GF-D8 (cell line): ENCODE data around the gene CFAP92.
"Not testable (repeated sequence)": the region's sequence is repeated elsewhere in the genome, so short reads cannot be mapped to it uniquely, and the experiment has no call there.

ENCODE experiments used
- DNase-seq: peaks from one replicate; lab custom pipeline; 2025; lab: John Stamatoyannopoulos, UW

Gene CFAP92

DNA sequence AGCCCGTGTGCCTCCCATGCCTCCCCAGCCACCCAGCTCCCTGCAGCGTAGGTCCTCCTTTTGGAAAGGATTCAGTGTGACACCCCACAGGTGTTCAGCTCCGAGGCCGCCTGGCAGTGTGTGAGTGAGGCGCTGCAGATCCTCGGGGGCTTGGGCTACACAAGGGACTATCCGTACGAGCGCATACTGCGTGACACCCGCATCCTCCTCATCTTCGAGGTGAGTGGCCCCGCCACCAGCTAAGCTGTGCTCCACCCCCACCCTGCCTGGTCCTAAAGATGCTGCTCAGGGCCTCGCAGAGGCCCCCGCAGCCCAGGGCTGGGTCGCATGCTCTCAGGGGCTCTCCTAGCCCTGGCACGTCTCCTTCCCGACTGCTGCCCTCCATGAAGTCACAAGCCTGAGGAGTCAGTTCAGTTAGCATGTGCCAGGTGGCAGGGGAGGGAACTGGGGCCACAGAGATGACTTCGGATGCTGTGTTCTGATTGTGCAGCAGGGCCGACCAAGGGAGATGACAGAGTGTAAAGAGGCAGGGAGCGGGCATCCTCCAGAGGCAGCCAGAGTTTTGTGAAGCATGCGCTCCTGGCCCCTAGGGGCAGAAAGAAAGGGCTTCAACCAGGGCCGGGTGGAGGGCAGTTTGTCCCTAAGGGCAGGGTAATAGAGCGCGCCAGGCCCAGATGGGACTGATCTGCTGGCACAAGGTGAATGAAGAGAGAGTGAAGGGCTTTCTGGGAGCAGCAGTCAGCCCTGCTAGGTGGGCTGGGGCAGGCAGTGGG is 87.7 kb downstream of the CFAP92 start:
- DNase-seq, result no peak

DNA sequence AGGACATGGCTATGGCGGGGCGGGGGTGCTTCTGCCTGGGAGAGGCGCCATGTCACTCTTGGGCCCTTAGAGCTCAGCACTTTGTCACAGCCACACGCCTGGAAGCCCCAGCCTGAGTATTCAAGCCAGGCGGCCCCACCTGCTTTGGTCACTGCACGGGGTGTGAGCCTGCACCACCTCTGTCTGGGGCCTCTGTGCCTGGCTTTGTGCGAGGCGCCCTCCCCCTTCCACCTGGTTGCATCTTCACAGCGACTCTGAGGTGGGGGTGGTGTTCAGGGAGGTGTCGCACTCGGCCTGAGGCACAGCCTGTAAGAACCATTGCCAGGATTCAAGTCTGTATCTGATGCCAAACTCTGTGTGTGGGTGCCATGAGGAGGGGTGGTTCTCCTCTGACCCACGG is 90.4 kb downstream of the CFAP92 start:
- no peak for DNase-seq

DNA sequence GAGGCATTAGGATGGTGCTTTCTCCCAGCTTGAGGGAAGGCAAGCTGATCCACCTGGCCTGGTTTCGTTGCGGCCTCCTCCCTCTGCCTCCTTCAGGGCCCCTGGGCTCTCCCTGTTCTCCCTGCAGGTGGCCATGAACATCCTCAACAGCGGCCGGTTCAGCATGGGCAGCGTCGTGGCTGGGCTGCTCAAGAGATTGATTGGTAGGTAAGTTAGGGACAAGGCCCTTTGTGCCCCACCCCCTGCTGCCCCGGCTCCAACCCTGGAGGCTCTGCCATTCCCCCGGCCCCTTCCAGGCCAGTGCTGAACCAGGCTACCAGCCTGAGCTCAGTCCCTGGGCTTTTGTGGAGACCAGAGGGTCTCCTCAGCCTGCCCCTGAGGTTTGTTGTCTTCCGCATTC is 91.5 kb downstream of the CFAP92 start:
- DNase-seq, result no peak

GRCh38 chr3:128895843-128896697 is 97.8 kb downstream of the CFAP92 start:
- DNase-seq, result no peak

- no peak for DNase-seq
Observed at GRCh38 chr3:128889139-128889894, 104.6 kb downstream of the CFAP92 start.

DNA sequence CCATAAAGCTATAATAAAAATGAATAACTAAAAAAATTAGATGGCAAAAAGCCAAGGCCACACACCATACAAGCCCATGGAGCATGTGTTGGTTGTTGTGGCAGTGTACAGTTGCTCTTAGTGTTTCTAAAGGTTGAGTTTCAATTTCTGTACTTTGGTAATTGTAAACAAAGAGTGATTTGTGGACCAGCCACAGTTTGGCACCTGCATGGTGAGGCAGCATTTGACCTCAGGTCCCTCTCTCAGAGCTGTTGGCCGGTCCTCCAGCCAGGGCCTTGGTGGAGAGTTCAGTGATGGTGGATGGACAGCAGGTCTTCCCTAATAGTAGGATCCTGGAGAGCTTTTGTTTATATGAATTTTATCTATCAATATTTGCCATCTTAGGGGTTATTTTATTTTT is 108.9 kb downstream of the CFAP92 start:
- DNase-seq, result no peak

DNA sequence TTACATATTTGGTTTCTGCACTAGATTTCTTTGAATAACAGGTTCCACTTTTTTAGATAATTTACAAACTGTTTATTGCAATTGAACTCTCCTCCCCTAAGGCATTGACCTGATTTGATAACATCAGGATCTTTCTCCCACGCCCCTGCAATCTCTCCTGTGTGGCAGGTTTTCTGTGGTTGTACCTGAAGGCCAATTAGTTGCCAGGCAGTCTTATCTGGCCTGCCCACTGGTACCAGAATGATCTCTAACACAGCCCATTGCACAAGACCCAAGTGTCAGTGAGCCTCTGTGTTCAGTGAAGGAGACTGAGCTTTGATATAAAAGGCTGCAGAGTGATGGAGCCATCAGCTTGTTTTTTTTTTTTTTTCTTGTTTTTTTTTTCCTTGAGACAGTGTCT is 111.2 kb downstream of the CFAP92 start:
- DNase-seq, result no peak

- DNase-seq, result no peak
Observed at GRCh38 chr3:128881576-128881975, 112.3 kb downstream of the CFAP92 start.

- not testable (repeated sequence) for DNase-seq
Observed at GRCh38 chr3:128880455-128880854, 113.4 kb downstream of the CFAP92 start.

GRCh38 chr3:128879991-128880390 is 113.9 kb downstream of the CFAP92 start:
- DNase-seq, result no peak

DNA sequence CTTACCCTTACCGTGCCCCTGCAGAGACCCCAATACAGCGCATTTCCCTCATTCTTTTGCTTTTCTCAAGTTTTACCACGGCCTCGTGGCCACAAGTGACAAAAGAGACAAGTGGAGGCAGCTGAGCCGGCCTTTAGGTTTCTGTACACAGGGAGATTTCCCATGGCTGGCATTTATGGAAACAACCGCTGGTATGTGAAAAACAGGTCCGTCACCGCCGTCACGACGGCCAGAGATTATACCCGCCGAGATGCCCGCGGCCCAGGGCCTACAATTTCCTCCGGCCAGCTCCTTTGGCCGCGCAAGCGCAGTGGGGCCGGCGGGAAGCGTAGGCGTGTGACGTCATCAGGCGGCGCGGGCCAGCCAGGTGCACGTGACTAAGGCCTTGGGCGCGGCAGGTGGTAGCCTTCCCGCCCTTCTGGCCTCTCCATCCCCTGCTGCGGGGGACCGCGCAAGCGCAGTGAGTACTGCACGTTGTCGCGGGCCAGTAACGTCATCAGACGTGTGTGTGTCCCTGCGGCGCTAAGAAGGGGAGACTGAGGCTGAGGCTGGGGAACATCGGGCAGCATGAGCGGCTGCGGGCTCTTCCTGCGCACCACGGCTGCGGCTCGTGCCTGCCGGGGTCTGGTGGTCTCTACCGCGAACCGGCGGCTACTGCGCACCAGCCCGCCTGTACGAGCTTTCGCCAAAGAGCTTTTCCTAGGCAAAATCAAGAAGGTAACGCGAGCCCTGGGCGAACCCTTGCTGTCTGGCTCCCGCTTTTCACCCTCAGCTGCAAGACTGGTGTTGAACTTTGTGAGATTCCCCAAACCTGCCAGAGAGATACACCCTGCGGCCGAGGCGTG is 114.5 kb downstream of the CFAP92 start, which contains the start of gene ACAD9:
TSS of gene ACAD9 (plus strand) at position 496 of the 845 bp plus-strand sequence. CDS start at position 568, 72 bp downstream.
- DNase-seq, result peak; percentile 93

DNA sequence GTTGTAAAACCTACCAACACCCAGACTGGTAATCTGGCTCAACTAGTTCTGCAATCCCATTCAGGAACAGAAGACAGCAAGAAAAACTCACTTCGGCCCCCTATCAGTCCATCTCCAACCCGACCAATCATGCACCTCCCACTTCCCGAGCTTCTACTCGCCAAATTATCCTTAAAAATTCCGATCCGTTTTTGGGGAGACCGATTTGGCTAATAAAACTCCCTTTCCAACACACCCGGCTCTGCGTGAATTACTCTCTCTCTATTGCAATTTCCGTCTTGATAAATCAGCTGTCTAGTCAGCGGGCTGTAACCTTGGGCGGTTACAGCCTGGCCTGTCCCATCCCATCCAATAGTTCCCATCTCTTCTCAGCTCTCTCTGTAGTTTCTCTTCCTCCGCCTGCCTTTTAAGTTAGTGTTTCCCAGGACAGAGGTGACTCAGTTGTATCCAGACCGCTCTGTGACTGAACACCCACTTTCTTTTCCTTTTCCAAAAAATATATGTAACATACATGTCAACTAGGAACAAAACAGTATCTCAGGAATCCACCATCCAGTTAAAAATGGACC is 115.2 kb downstream of the CFAP92 start:
- DNase-seq, result peak; percentile 50

DNA sequence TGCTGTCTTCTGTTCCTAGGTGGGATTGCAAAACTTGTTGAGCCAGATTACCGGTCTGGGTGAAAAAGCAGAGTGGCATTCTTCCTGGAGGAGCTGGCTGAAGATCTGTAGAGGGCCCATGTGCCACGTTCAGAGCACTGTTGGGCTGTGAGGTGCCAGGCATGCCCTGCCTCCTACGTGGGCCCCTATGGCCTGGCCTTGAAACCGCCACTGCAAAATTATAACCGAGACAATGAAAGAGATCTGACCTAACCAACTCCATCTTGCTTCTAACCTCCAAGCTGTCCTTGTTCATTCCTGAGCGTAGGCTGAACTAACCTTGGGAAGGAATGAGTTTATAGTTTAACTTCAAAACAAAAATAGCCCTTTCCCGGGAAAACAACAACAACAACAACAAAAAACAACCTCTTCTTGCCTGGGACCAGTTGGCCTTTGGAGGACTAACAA is 115.8 kb downstream of the CFAP92 start:
- DNase-seq, result no peak

- peak; percentile 31 for DNase-seq
Observed at GRCh38 chr3:128875556-128876120, 118.2 kb downstream of the CFAP92 start.

DNA sequence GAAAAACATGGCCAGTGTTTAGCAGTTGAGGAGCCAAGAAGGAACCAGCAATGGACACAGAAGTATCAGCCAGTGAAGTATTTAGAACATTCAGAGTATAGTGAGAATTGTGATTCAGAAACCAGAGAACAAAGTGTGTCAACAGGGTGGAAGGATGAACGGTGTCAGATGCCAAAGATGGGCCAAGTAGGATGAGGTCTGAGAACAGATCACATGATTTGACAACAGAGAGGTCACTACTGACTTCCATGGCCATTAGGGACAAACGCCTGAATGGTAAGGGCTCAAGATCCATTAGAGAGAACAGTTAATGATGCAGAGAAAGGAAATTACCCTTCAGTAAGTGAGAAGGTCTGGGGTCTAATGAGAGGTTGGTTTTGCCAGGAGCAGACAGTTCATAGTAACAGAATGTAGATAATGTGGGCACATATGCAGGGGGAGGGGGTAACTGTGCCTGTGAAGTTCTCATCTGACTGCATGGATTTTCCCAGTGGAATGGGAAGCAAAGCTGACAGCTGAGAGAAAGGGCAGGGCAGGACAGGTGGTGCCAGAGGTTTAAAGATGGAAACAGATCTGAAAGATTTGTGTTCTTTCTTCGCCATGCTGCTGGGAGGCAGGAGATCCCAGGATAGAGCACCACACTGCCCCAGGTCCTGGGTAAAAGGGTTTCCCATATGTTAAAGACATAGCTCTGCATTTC is 119.2 kb downstream of the CFAP92 start:
- DNase-seq, result no peak

DNA sequence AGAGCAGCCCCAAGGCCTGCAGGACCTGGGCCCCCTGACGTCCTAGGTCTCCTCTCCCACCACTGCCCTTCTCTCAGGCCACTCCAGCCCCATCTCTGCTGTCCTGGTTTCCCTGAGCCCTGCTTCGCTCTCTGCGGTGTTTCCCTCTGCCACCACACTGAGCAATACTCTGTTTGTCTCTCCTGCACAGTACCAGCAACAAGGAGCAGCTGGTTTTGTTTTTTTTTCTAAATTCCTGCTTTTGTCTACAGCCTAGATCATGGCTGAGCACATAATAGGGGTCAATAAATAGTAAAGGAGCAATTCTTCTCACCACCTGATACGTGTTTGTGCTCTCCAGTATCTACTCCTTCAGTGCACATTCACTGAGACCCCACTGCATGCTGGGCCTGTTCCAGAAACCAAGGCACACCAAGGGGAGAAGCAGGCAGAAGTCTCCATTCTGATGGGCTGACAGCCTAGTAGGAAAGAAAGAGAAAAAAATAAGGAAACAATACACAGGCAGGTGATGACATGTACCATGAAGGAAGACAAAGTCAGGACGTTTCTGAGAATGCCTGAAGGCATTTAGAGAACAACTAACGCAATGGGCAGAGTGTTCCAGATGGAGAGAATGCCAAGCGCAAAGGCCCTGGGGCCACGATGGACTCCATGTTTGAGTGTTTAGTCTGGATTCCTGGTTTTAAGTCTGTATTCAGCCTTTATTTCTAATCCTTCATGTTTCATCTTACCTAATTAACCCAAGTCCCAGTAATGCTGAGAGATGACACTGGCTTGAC is 120.4 kb downstream of the CFAP92 start:
- DNase-seq, result no peak

GRCh38 chr3:128872744-128873143 is 121.1 kb downstream of the CFAP92 start:
- no peak for DNase-seq

GRCh38 chr3:128872282-128872681 is 121.6 kb downstream of the CFAP92 start:
- no peak for DNase-seq

- DNase-seq, result no peak
Observed at GRCh38 chr3:128870347-128870746, 123.5 kb downstream of the CFAP92 start.
